IPS DF 4.7 (cell line): ENCODE data around the gene CGREF1.
"Not testable (repeated sequence)": the region's sequence is repeated elsewhere in the genome, so short reads cannot be mapped to it uniquely, and the experiment has no call there.

ENCODE experiments used
- DNase-seq: peaks from one replicate; pipeline ENCODE4 v3.0.0-alpha.2; 2013; ENCODE audit warnings: low spot score; ENCODE audit errors: extremely low read depth

CGREF1 gene

DNA sequence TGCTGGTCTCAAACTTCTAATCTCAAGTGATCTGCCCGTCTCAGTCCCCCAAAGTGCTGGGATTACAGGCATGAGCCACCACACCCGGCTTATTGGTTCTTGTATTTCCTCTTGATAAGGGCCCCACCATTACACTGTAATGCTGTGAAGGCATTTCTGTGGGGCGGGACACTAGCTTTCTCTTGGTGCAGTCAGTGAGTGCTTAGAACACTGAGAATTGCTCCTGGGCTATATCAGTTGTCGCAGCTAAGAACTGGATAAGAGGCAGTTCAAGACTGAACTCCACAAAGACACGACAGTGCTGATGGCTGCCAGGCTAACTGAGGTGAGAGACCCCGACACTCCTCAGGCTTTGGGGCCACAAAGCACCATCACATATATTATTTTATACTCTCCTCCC, 30.3 kb downstream of the CGREF1 start:
- DNase-seq, result no peak

DNA sequence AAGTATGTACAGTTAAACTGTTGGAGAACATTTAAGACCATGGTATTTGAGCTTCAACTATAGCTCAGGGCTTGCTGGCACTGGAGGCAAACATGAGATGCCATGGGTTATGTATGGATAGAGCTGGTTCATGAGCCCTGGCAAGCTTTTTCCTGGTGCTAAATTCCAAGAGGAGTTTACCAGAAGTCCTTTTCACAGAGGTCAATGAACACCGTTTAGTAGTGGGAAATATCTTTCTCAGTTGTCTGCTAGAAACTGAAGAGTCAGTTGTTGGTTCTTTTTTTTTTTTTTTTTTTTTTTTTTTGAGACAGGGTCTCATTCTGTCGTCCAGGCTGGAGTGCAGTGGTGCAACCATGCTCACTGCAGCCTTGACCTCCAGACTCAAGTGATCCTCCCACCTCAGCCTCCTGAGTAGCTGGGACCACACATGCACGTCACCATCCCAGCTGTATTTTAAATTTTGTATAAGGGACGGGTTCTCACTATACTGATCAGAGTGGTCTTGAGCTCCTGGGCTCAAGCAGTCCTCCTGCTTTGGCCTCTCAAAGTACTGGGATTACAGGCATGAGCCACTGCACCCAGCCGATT, 31.0 kb downstream of the CGREF1 start:
- no peak for DNase-seq

DNA sequence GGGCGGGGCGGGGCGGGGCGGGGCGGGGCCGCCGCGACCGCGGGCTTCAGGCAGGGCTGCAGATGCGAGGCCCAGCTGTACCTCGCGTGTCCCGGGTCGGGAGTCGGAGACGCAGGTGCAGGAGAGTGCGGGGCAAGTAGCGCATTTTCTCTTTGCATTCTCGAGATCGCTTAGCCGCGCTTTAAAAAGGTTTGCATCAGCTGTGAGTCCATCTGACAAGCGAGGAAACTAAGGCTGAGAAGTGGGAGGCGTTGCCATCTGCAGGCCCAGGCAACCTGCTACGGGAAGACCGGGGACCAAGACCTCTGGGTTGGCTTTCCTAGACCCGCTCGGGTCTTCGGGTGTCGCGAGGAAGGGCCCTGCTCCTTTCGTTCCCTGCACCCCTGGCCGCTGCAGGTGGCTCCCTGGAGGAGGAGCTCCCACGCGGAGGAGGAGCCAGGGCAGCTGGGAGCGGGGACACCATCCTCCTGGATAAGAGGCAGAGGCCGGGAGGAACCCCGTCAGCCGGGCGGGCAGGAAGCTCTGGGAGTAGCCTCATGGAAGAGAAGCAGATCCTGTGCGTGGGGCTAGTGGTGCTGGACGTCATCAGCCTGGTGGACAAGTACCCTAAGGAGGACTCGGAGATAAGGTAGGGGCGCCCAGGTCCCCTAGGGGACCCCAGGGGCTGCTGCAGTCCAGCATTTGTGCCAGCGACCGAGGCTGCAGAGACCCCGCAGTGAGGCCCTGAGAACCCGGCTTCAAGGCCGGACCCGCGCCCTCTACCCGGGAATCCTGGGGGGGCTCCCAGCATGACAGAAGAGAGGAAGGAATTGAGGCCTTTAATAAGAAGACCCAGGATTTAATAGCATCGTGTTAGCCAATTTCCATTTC, 32.0 kb downstream of the CGREF1 start, which contains the start of gene KHK:
TSS of gene KHK (plus strand) at position 49 of the 870 bp plus-strand sequence. CDS start at position 537, 488 bp downstream.
- no peak for DNase-seq

DNA sequence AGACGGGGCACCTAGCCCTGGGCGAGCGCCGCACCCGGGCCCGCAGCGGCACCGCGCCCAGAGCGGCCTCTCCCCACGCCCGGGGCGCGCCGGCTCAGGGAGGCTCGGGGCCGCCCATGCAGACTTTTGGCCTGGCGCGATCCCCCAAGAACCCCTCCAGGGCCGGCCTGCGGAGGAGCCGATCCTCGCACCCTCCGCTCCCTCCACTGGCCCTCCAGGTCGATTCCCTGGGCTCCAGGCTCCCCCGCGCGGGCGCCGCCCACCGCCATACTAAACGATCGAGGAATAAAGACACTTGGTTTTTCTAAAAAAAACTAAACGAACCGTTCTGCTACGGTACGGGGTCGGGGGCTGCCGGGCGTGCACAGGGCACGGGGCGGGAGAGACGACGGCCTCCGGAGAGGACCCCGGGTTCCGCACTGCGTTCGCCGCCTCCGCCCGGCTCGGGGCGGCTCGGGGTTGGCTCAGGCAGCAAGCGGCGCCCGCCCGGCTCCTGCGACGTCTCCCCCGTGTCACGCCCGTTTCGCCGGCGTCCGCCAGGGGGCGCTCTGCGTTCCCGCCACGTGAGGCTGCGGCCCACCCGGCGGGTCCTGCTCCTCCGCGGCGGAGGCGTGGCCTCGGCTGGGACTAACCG, 32.7 kb downstream of the CGREF1 start:
- peak; percentile 64 for DNase-seq

DNA sequence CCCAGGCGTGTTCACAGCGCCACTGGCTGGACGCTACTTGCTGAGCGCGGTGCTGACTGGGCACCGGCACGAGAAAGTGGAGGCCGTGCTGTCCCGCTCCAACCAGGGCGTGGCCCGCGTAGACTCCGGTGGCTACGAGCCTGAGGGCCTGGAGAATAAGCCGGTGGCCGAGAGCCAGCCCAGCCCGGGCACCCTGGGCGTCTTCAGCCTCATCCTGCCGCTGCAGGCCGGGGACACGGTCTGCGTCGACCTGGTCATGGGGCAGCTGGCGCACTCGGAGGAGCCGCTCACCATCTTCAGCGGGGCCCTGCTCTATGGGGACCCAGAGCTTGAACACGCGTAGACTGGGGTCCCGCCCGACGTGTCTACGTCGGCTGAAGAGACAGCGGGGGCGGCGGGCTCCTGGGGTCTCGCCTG, 33.2 kb downstream of the CGREF1 start:
- no peak for DNase-seq

DNA sequence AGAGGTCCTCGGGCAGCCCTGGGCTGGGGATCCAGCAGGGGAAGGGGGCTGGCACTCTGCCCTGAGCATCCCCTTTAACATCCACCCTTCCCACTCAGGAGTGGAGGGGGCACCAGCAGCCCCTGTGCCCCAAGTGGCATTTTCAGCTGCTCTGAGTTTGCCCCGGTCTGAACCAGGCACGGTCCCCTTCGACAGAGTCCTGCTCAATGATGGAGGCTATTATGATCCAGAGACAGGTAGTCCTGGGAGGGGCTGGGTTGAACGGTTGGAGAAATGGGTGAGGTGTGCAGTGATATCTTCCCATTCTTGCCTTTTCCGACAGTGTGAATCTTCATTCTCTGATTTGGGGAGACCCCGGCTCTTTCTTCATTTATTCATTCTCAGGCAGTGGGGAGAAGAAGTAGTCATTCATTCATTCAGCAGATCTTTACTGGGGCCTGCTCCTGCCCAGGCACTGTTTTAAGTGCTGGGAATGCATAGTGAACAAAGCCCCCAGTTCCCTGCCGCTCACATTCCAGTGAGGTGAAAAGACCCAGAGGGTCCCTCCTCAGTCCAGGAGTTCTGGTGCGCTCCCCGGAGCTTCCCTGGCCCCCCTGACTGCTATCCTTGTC, 33.8 kb downstream of the CGREF1 start:
- DNase-seq, result no peak

DNA sequence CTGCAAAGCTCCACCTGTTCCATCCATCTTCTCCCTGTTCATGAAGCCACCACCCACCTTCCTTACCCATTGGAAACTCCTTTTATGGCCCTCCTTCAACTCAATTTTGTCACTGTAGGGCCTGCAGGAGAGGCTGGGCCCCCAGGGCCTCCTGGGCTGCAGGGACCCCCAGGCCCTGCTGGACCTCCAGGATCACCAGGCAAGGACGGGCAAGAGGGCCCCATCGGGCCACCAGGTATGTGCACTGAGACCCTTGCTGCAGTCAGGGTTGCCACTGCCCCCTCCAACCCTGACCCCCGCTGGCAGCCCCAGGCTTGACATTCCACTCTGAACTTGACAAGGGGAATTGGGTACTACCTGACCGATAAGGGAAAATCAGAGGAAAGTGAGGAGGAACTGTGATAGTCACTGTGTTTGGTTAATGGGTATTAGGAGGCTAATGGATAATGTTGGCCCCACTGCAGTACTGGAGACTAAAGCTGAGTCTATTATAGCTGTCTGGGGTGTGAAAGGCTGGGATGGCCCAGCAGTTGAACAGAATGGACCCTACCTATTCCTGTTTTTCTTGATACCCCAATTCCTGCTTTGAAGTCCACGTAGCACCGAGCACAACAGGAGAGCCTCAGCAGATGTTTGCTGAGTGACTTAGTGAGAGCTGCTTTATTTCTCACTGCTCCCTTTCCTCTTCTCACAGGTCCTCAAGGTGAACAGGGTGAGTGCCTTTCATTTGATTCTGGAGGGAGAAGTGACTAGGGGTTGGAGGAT, 34.4 kb downstream of the CGREF1 start:
- DNase-seq, result no peak

DNA sequence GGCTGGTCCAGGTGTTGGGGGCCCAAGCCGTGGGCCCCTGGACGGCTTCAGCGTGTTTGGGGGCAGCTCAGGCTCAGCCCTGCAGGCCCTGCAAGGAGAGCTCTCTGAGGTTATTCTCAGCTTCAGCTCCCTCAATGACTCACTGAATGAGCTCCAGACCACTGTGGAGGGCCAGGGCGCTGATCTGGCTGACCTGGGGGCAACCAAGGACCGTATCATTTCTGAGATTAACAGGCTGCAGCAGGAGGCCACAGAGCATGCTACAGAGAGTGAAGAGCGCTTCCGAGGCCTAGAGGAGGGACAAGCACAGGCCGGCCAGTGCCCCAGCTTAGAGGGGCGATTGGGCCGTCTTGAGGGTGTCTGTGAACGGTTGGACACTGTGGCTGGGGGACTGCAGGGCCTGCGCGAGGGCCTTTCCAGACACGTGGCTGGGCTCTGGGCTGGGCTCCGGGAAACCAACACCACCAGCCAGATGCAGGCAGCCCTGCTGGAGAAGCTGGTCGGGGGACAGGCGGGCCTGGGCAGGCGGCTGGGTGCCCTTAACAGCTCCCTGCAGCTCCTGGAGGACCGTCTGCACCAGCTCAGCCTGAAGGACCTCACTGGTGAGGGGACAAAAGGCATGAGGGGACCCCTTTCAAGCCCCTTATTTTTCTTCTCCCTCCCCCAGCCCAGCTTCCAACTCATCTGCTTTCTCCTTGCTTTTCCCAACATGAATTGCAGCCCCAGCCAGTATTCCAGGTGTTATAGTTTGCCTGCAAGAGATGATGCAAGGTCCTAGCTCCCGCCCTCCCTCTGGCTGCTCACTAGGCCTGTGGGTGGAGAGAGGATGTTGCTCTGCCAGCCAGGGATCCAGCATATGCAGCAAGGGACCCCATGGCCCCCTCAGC, 35.3 kb downstream of the CGREF1 start:
- no peak for DNase-seq

DNA sequence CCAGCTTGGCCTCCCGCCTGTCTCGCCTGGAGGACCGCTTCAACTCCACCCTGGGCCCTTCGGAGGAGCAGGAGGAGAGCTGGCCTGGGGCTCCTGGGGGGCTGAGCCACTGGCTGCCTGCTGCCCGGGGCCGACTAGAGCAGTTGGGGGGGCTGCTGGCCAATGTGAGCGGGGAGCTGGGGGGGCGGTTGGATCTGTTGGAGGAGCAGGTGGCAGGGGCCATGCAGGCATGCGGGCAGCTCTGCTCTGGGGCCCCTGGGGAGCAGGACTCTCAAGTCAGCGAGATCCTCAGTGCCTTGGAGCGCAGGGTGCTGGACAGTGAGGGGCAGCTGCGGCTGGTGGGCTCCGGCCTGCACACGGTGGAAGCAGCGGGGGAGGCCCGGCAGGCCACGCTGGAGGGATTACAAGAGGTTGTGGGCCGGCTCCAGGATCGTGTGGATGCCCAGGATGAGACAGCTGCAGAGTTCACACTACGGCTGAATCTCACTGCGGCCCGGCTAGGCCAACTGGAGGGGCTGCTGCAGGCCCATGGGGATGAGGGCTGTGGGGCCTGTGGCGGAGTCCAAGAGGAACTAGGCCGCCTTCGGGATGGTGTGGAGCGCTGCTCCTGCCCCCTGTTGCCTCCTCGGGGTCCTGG, 36.0 kb downstream of the CGREF1 start:
- no peak for DNase-seq

DNA sequence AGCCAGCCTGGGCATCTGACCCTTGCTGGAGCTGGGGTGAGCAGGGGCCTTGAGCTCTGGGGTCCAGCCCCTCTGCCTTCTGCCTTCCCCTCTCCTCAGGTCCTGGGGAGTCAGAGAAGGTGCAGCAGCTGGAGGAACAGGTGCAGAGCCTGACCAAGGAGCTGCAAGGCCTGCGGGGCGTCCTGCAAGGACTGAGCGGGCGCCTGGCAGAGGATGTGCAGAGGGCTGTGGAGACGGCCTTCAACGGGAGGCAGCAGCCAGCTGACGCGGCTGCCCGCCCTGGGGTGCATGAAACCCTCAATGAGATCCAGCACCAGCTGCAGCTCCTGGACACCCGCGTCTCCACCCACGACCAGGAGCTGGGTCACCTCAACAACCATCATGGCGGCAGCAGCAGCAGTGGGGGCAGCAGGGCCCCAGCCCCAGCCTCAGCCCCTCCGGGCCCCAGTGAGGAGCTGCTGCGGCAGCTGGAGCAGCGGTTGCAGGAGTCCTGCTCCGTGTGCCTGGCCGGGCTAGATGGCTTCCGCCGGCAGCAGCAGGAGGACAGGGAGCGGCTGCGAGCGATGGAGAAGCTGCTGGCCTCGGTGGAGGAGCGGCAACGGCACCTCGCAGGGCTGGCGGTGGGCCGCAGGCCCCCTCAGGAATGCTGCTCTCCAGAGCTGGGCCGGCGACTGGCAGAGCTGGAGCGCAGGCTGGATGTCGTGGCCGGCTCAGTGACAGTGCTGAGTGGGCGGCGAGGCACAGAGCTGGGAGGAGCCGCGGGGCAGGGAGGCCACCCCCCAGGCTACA, 36.8 kb downstream of the CGREF1 start:
- no peak for DNase-seq

DNA sequence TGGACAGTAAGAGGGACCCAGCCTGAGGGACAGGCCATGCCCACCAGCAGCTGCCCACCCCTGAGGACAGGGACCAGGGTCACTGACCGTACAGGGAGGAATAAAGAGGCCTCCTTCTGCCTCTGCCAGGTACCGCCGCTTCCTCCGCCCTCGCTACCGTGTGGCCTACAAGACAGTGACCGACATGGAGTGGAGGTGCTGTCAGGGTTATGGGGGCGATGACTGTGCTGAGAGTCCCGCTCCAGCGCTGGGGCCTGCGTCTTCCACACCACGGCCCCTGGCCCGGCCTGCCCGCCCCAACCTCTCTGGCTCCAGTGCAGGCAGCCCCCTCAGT, 38.4 kb downstream of the CGREF1 start:
- DNase-seq, result no peak

DNA sequence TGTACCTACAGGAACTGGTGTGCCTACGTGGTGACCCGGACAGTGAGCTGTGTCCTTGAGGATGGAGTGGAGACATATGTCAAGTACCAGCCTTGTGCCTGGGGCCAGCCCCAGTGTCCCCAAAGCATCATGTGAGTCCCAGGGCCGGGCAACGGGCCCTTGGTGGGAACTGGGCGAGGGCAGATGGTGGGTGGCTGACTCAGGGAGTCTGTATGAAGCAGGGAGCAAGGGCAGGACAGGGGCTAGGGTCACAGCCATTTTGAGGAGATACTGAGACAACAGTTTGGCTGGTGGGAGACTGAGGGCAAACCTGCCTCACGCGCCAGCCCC, 38.8 kb downstream of the CGREF1 start:
- no peak for DNase-seq

DNA sequence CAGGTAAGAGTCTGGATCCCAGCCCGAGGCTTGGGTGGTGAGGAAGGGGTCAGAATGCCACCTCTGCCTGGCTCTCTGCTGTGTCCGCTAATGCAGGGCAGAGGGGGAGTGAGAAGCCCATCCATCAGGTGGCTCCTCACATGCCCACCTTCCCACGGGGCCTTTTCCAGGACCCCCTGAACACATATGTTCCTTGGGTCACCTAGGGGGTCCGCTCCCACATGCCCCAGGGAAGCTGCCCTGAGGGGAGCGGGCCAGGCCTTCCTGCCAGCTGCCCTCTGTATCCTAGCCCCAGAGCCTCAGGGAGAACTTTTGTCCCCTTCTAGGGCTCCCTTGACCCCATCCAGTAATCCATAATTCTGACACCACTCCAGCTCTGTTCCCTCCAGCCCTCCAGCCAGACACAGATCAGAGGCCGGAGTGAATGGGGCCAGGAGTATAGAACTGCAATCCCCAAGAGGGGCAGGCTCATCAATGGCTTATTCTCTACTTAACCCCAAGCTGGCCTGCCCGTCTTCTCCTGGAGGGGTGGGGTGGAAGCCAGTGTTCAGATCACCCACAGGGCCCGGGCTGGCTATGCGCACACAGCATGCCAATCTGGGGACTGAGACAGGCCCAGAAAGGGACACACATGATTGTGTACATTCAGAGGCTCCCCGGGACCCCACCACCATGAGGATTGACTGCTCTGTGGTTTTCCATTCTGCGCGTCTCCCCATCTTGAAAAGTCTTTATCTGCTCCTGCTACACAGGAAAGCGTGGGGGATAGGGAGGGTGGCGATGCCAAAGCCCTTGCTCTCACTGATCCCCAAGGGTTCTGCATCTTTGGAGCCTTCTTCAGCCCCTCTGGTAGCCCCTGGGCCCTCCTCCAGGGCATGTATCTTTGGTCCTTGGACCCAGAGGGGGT, 39.4 kb downstream of the CGREF1 start:
- DNase-seq, result no peak

DNA sequence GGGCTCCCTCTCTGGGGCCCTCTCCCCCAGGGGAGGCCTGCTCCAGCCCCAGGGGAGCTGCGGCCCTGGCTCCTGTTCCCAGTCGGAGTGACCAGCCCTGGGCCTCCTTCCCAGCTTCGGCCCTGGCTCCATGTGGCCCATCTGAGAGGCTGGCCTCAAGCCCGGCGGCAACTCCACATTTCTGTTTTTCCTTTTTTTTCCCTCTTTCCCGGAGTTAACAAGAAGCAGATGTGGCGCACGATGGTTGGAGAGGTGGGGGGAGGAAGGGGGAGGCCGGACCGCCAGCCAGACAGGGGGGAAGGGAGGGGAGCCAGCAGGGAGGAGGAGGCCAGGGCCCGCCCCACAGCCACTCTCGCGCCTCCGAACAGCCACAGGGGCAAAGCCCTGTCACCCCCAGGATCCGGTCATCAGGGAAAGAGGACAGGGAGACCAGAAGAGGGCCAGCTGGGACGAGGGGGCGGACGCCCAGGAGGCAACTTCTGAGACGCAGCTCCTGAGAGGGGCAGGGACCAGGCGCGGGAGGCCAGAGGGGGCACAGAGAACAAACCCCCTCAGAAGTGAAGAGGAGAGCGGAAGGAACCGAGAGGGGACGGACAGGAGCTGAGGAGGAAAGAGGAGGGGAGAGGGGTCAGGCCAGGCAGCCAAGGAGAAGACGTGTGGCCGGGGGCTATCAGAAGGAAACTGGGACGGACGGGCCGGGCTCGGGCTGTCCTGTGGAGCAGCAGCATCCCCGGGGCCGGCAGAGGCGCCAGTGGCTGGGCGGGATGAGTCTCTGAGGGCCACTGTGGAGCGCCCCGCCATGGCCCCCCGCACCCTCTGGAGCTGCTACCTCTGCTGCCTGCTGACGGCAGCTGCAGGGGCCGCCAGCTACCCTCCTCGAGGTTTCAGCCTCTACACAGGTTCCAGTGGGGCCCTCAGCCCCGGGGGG, 40.4 kb downstream of the CGREF1 start, which contains the start of gene EMILIN1:
TSS of gene EMILIN1 (plus strand) at position 349 of the 928 bp plus-strand sequence. CDS start at position 800, 451 bp downstream.
- no peak for DNase-seq

DNA sequence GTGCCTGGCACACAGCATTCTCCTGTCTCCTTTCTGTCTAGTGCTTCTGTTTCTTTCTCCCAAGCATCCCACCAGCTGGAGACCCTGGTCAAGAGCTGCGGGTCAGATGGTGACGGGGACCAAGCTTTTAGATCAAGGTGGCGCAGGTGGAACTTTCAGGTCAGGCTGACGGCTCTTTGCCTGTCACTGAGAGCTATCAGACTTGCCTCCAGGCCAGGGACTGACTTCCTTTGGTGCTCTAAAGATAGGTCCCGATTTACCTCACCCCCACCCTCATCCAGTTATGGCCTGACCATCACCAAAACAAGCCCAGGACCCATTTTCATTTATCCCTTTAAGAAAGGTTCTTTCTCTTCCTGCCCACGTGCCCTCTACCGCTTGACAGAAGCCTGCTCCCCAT, 41.7 kb downstream of the CGREF1 start:
- DNase-seq, result no peak

DNA sequence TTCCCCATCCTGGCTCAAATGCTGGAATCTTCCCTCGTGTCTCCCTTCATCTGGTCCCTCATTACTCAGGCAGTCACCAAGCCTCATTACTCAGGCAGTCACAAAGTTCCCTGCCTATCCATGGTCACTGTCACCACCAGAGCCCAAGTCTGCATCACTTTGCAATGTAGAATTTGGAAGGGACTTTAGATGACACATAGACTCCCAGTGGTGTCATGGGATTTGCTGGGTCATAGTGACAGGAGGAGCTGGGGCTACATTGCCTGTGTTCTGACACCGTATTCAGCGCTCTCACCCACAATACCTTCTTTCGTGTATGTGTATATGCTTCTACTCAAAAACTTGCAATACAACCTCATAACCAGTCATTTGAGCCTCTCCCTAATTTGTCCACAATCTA, 42.6 kb downstream of the CGREF1 start:
- DNase-seq, result no peak

DNA sequence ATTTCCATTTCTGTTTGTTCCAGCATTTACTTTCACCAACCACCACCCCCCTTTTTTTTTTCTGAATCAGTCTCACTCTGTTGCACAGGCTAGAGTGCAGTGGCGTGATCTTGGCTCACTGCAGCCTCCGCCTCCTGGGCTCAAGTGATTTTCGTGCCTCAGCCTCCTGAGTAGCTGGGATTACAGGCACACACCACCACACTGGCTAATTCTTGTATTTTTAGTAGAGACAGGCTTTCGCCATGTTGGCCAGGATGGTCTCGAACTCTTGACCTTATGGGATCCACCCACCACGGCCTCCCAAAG, 43.4 kb downstream of the CGREF1 start:
- DNase-seq, result not testable (repeated sequence)
